Fibroblast of the aortic adventitia (primary cell): Measurements from ENCODE around the gene AFF3. TPM values are rescaled to one million over a fixed set of nuclear protein-coding genes. Genes with fewer than 3 reads are reported as not detected.

Experiments used
- DNase-seq: peaks from one replicate; pipeline ENCODE4 v3.0.0-alpha.2; 2010; ENCODE audit warnings: low read depth
- H3K4me3 ChIP-seq: 2 replicates; pipeline ENCODE4 v1.5.1; 2011; ENCODE audit warnings: low read depth, mild to moderate bottlenecking, control low read depth, low read length, moderate library complexity
- total RNA-seq: library from RNA; depleted of rRNA; stranded (reverse); fragments of >200 nt; gene quantifications from 2 replicates; pipeline ENCODE4 v1.2.3, GENCODE V29; 2012; ENCODE audit warnings: low replicate concordance
- TF ChIP-seq, protein P1 (sequence below): IDR thresholded peaks from 2 replicates; pipeline ENCODE4 v1.5.1; 2011; ENCODE audit warnings: mild to moderate bottlenecking, low read length, control low read depth, inconsistent platforms; ENCODE audit not compliant: insufficient read depth

The AFF3 gene
- total RNA-seq, 1 donor: 4.2 TPM

DNA sequence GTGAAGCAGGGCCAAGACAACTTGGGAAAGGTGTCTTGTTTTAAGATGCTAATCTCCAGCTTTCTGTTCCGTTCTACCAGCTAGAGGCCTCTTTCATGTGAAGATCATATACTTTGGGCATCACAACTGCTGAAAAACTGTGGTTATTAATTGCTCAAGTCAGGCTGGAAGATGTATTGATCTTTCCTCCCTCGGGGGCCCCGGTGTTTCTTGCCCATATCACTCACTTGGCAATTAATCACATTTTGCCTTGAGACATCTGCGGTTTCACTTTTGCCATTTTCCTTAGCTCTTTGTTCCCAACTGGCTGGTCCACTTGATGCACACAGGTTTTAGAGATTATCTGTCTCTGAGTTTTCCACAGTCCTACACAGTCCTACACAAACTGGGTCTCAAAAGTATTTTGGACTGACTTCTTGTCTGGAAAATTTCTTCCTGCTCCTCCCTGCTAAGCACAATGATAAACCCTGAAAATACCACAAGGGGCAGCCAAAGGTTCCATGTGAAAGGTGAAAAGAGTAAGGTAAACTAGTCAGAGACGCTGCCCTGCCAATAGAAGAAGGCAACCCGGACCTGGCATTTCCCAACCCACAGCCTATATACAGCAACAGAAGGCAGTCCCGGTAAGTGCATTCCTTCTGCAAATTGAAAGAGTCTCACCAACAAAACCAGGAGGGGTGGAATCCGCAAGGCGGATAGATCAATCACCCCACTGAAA, 181.0 kb downstream of the AFF3 start:
- no peak for DNase-seq
- TF ChIP-seq, protein P1, sequence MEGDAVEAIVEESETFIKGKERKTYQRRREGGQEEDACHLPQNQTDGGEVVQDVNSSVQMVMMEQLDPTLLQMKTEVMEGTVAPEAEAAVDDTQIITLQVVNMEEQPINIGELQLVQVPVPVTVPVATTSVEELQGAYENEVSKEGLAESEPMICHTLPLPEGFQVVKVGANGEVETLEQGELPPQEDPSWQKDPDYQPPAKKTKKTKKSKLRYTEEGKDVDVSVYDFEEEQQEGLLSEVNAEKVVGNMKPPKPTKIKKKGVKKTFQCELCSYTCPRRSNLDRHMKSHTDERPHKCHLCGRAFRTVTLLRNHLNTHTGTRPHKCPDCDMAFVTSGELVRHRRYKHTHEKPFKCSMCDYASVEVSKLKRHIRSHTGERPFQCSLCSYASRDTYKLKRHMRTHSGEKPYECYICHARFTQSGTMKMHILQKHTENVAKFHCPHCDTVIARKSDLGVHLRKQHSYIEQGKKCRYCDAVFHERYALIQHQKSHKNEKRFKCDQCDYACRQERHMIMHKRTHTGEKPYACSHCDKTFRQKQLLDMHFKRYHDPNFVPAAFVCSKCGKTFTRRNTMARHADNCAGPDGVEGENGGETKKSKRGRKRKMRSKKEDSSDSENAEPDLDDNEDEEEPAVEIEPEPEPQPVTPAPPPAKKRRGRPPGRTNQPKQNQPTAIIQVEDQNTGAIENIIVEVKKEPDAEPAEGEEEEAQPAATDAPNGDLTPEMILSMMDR: no peak
- H3K4me3 ChIP-seq: no peak overlapping the region

DNA sequence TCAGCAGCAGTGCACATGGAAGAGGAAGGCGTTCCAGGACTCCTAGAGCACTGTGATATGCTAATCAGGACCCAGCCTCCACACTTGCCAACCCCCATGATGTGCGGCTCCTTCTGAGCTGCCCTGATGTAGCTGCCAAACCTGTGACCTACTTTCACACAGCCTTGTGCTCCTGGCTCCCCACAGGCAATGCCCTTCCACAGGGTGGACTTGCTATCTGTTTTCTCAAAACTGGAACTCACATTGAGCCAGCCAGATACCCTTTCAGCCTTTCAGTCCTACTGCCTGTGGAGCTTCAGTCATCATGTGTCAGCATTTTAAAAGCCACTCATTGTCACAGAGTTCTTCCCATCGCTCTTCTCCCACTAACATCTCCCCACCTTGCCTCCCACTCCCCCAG, 181.6 kb downstream of the AFF3 start:
- TF ChIP-seq, protein P1: no peak
- DNase-seq: no peak
- H3K4me3 ChIP-seq: no peak overlapping the region

DNA sequence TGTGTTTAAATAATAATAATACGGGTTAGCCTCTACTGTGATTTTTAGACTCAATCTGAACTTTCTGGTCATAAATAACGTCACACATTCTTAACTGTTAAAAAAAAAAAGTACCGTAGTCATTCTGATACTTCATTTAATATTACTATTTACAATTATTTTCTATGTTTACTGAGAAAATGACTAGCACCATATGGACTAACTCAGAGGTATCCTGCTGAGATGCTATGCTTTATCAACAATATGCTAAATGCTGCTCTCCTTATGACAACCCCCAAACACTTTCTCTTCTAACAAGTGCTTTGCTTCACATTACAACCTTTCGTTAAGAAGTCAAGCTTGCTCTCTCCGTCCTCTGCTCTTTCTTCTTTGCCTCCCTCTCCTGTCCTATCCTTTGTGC, 182.1 kb downstream of the AFF3 start:
- no peak overlapping the region for H3K4me3 ChIP-seq
- TF ChIP-seq, protein P1: no peak

DNA sequence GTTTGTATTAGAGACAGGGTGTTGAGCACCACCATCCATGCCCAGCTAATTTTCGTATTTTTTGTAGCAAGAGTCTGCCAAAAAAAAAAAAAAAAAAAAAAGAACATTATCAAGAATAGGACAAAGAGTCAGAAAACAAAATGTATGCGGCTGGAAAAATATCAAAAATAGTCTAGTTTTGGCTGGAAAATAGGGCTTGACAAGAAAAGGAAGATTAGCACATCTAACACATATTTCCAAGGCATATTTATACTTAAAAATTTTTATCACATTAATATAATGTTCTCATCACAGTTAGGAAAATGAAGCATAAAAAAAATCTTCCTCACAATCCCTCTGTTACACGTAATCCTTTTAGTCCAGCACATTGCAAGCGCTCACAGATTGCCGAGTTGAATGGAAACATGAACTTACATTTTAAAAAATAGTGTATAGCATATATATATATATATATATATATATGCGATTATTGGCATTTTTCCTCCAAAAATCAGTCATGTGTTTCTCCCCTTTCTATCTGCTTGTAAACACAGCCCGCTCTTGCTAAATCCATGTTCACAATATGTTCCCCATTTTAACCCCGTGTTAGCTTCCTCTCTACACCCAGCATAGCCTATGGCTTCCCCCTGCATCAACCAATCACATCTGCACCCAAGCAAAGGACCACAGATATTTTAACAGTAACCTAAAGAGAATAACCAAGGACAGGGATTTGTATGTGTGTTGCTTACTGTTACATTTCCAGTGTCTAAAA, 183.0 kb downstream of the AFF3 start:
- no peak for DNase-seq
- TF ChIP-seq, protein P1: no peak
- no peak overlapping the region for H3K4me3 ChIP-seq

More for the DNA sequence above, 182.1 kb downstream of the AFF3 start:
- no peak for DNase-seq

DNA sequence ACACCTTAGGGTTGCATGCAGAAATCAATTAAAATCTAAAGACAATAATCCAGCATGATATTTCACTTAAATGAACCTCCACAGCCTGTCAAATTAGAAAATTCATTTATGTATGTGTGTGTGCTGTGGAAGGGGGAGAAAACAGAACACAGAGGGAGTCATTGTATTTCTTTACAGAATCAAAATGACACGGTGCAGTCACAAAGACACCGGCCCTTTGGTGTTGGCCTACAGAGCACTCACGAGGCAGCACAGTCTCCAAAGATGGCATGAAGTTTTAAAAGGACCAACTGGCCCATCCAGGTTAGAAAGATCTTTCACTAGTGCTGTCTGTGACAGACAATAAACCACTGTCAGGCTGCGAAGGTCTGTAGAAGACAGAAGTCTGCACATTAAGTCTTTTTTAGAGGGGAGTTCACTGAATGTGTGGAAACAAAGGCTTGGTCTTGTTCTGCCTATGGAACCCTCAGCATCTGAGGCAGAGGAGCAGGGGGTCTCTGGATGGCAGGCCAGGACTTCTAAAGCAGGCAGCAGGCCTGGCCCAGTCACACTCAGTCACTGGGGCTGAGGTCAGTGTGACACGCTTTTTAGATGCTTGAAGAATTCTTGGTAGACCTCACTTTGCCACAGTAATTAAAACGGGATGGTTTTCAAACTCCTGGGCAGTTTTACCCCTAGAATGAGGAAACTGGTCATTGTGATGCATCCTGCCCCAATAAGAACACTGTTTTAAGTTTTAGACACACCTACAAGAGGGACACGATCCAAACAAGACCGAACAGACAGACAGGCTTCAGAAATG, 184.9 kb downstream of the AFF3 start:
- no peak overlapping the region for H3K4me3 ChIP-seq
- TF ChIP-seq, protein P1: no peak
- no peak for DNase-seq

DNA sequence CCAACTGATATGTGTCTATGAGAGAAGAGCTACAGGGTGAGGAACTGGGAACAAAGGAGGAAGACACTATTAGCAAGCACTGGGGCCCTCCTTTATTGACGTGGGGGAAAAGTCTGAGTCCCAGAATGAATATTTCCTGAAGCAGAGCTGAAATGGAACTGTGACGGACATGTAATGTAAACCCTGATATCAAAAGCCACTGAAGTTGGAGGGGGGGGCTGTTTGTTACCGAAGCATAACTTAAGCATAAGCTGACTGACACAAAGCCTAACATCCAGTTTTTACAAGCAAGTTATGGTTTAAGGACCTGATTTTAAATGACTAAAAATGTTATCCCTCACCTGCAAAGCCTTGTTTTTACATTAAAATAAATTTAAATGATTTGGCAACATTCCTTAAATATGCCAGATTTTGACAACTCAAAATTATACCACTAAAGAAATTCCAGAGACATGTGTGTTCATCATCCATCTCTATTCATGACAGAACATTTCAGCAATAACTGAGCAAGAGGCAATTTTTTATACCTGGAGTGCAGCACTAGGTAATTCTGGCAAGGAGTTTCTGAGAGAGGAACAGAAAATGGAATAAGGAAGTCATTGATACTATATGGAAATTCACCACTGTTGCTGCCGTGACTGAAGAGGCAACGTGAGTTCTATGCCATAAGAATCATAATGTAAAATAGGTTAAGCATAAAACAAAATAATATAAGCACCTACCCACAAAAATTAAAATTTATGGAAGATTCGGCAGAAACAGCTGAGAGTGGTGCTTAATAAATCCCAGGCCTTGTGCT, 186.0 kb downstream of the AFF3 start:
- TF ChIP-seq, protein P1: no peak
- no peak overlapping the region for H3K4me3 ChIP-seq
- DNase-seq: no peak
